ENCODE results near the gene SYT15.
"Not testable (repeated sequence)": the region's sequence is repeated elsewhere in the genome, so short reads cannot be mapped to it uniquely, and the experiment has no call there.

Gene SYT15

DNA sequence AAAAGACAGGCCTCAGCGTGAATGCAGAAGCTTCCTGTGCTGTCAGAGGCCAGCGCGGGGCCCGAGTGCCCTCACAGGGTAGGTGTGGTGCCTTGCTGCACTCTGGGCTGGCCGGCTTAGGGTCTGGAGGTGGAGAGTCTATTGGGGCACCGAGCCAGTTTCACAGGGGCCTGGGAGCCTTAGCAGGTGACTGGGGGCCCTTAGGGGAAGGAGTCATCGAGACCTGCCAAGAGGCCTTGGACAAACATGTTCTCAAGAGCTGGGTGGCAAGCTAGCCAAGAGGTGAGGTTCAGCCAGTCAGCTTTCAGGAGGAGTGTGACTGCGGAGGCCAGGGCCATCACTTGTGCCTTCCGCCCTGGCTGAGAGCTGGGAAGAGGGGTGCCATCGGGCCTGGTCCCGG lies 3.6 kb downstream of the SYT15 start:
- H3K27me3 ChIP-seq (ENCODE audit: control insufficient read depth, insufficient read depth, low read length); H3K9me3 ChIP-seq (ENCODE audit: control insufficient read depth, insufficient read depth, low read length); H3K36me3 ChIP-seq (ENCODE audit: control insufficient read depth, insufficient read depth, low read length); H3K9ac ChIP-seq (ENCODE audit: low read depth, low read length); H3K27ac ChIP-seq (ENCODE audit: low read depth, low read length); H3K4me1 ChIP-seq (ENCODE audit: control insufficient read depth, insufficient read depth, low read length); H3K4me3 ChIP-seq (ENCODE audit: low read depth, low read length): not testable (repeated sequence)

GRCh38 chr10:46584196-46584595 lies 5.3 kb downstream of the SYT15 start:
- H3K36me3 ChIP-seq (ENCODE audit: control insufficient read depth, insufficient read depth, low read length); H3K27ac ChIP-seq (ENCODE audit: low read depth, low read length); H3K9ac ChIP-seq (ENCODE audit: low read depth, low read length): not testable (repeated sequence)

GRCh38 chr10:46585246-46585645 lies 6.3 kb downstream of the SYT15 start:
- H3K9me3 ChIP-seq (ENCODE audit: control insufficient read depth, insufficient read depth, low read length); H3K4me1 ChIP-seq (ENCODE audit: control insufficient read depth, insufficient read depth, low read length); H3K36me3 ChIP-seq (ENCODE audit: control insufficient read depth, insufficient read depth, low read length); H3K27me3 ChIP-seq (ENCODE audit: control insufficient read depth, insufficient read depth, low read length); H3K4me3 ChIP-seq (ENCODE audit: low read depth, low read length); H3K27ac ChIP-seq (ENCODE audit: low read depth, low read length); H3K9ac ChIP-seq (ENCODE audit: low read depth, low read length): not testable (repeated sequence)

More at GRCh38 chr10:46584196-46584595, 5.3 kb downstream of the SYT15 start:
- not testable (repeated sequence) for H3K4me3 ChIP-seq (ENCODE audit: low read depth, low read length); H3K27me3 ChIP-seq (ENCODE audit: control insufficient read depth, insufficient read depth, low read length); H3K4me1 ChIP-seq (ENCODE audit: control insufficient read depth, insufficient read depth, low read length); H3K9me3 ChIP-seq (ENCODE audit: control insufficient read depth, insufficient read depth, low read length)

- H3K27ac ChIP-seq (ENCODE audit: low read depth, low read length); H3K36me3 ChIP-seq (ENCODE audit: control insufficient read depth, insufficient read depth, low read length); H3K4me3 ChIP-seq (ENCODE audit: low read depth, low read length); H3K9me3 ChIP-seq (ENCODE audit: control insufficient read depth, insufficient read depth, low read length); H3K27me3 ChIP-seq (ENCODE audit: control insufficient read depth, insufficient read depth, low read length); H3K4me1 ChIP-seq (ENCODE audit: control insufficient read depth, insufficient read depth, low read length); H3K9ac ChIP-seq (ENCODE audit: low read depth, low read length): not testable (repeated sequence)
These were observed 8.6 kb downstream of the SYT15 start for GRCh38 chr10:46587546-46587945.

DNA sequence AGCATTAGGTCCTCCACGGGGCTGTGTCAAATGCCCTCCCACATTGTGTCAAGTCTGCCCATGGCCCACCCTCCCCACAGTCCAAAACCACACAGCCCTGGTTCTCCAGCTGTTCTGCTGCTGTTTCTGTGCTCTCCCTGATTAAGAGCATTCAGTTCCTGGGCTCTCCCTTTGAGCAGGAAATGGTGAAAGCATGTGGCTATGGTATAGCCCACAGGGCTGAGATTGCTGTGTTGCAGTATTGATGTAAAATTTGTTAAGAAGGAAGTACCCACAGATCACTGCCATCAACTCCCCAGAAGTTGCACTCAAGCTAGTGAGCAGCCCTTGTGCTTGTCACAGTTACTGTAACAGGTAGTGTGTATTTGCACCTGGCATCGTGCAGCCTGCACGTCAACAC lies 9.3 kb downstream of the SYT15 start:
- H3K27ac ChIP-seq (ENCODE audit: low read depth, low read length); H3K27me3 ChIP-seq (ENCODE audit: control insufficient read depth, insufficient read depth, low read length); H3K9me3 ChIP-seq (ENCODE audit: control insufficient read depth, insufficient read depth, low read length); H3K36me3 ChIP-seq (ENCODE audit: control insufficient read depth, insufficient read depth, low read length); H3K9ac ChIP-seq (ENCODE audit: low read depth, low read length); H3K4me3 ChIP-seq (ENCODE audit: low read depth, low read length); H3K4me1 ChIP-seq (ENCODE audit: control insufficient read depth, insufficient read depth, low read length): not testable (repeated sequence)

DNA sequence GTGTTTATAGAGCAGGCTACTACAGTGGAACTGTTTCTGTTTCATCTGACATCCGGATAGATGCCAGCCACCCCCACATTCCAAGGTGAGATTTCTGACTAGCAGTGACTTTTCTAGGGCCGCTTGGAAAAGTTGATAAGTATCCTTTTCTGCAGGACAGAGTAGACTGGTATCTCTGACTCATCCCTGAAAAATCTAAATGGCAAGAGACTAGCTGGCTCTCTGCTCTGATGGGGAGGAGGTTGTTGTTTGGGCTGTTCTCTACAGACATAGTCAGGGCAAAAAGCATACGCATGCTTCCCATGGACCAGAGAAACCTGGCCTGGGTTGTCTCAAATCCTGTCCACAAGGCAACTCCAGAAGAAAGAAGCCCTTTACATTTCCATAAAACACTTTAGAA lies 10.7 kb downstream of the SYT15 start:
- not testable (repeated sequence) for H3K36me3 ChIP-seq (ENCODE audit: control insufficient read depth, insufficient read depth, low read length); H3K27me3 ChIP-seq (ENCODE audit: control insufficient read depth, insufficient read depth, low read length); H3K4me3 ChIP-seq (ENCODE audit: low read depth, low read length); H3K27ac ChIP-seq (ENCODE audit: low read depth, low read length); H3K4me1 ChIP-seq (ENCODE audit: control insufficient read depth, insufficient read depth, low read length); H3K9ac ChIP-seq (ENCODE audit: low read depth, low read length); H3K9me3 ChIP-seq (ENCODE audit: control insufficient read depth, insufficient read depth, low read length)

- not testable (repeated sequence) for H3K4me3 ChIP-seq (ENCODE audit: low read depth, low read length); H3K27ac ChIP-seq (ENCODE audit: low read depth, low read length); H3K9ac ChIP-seq (ENCODE audit: low read depth, low read length); H3K4me1 ChIP-seq (ENCODE audit: control insufficient read depth, insufficient read depth, low read length); H3K36me3 ChIP-seq (ENCODE audit: control insufficient read depth, insufficient read depth, low read length); H3K27me3 ChIP-seq (ENCODE audit: control insufficient read depth, insufficient read depth, low read length); H3K9me3 ChIP-seq (ENCODE audit: control insufficient read depth, insufficient read depth, low read length)
These were observed 12.1 kb downstream of the SYT15 start for GRCh38 chr10:46591053-46591452.

DNA sequence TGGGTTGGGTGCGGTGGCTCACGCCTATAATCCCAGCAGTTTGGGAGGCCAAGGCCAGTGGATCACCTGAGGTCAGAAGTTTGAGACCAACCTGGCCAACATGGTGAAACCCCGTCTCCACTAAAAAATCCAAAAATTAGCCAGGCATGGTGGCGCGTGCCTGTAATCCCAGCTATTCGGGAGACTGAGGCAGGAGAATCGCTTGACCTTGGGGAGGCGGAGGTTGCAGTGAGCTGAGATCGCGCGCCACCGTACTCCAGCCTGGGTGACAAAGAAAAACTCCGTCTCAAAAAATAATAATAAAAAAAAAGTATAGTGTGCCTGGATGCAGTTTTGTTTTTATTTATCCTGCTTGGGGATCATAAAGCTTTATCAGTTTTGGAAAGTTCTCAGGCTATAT lies 14.4 kb downstream of the SYT15 start:
- H3K27ac ChIP-seq (ENCODE audit: low read depth, low read length); H3K36me3 ChIP-seq (ENCODE audit: control insufficient read depth, insufficient read depth, low read length); H3K4me3 ChIP-seq (ENCODE audit: low read depth, low read length); H3K9ac ChIP-seq (ENCODE audit: low read depth, low read length); H3K9me3 ChIP-seq (ENCODE audit: control insufficient read depth, insufficient read depth, low read length); H3K4me1 ChIP-seq (ENCODE audit: control insufficient read depth, insufficient read depth, low read length); H3K27me3 ChIP-seq (ENCODE audit: control insufficient read depth, insufficient read depth, low read length): not testable (repeated sequence)

- H3K4me1 ChIP-seq (ENCODE audit: control insufficient read depth, insufficient read depth, low read length); H3K27me3 ChIP-seq (ENCODE audit: control insufficient read depth, insufficient read depth, low read length); H3K36me3 ChIP-seq (ENCODE audit: control insufficient read depth, insufficient read depth, low read length); H3K27ac ChIP-seq (ENCODE audit: low read depth, low read length); H3K4me3 ChIP-seq (ENCODE audit: low read depth, low read length); H3K9me3 ChIP-seq (ENCODE audit: control insufficient read depth, insufficient read depth, low read length); H3K9ac ChIP-seq (ENCODE audit: low read depth, low read length): not testable (repeated sequence)
These were observed 15.6 kb downstream of the SYT15 start for GRCh38 chr10:46594453-46595063.

DNA sequence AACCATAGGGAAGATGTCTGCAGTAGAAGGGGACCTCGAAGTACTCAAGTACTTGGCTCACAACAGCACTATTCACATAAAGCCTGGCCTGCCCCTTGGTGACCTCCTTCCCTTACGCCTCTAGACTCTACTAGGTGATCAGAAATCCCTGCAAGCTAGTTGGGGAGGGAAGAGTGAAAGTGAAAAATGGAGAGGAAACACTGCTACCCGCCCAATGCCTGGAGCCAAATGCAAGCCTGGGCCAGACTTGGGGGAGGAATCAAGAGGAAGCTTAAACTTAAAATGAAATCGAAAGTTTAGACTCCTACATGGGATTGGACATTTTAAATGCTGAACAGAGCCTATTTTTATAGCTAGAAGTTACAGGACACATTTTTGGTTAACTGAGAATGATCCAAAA lies 17.6 kb downstream of the SYT15 start:
- not testable (repeated sequence) for H3K27me3 ChIP-seq (ENCODE audit: control insufficient read depth, insufficient read depth, low read length); H3K4me3 ChIP-seq (ENCODE audit: low read depth, low read length); H3K27ac ChIP-seq (ENCODE audit: low read depth, low read length); H3K36me3 ChIP-seq (ENCODE audit: control insufficient read depth, insufficient read depth, low read length); H3K9me3 ChIP-seq (ENCODE audit: control insufficient read depth, insufficient read depth, low read length); H3K4me1 ChIP-seq (ENCODE audit: control insufficient read depth, insufficient read depth, low read length); H3K9ac ChIP-seq (ENCODE audit: low read depth, low read length)

DNA sequence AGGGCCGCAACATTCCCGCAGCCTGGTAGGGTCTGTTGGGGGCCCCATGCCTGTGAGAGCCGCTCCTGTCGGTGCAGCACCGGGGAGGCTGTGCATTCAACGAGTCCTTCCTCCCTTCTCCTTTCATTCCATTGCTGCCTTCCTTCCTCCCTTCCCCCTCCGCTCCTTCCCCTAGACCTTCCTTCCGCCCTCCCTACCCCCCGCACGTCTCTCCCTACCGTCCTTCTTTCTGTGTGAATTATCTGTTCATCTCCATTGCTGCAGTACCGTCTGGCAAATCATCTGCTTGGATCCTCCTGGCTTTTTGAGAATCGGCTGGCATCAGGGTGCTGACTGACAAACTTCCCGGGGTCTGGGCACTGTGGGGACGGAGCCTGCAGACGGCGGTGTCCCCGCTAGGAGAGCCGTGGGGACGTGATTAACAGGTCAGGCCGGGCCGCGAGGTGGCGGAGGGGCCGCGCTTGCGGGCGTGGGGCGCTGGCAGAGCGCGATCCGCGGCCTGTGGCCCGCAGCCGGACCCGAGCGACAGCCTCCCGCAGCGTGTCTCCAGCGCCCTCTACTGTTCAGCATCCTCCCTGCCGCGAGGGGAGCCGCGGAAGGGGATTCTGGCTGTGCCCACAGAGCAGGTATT lies 18.8 kb downstream of the SYT15 start:
- H3K9ac ChIP-seq (ENCODE audit: low read depth, low read length); H3K27me3 ChIP-seq (ENCODE audit: control insufficient read depth, insufficient read depth, low read length); H3K27ac ChIP-seq (ENCODE audit: low read depth, low read length); H3K9me3 ChIP-seq (ENCODE audit: control insufficient read depth, insufficient read depth, low read length); H3K36me3 ChIP-seq (ENCODE audit: control insufficient read depth, insufficient read depth, low read length); H3K4me1 ChIP-seq (ENCODE audit: control insufficient read depth, insufficient read depth, low read length): not testable (repeated sequence)
- peak overlapping the region; percentile 45; the same call in 1 of the 2 replicates for H3K4me3 ChIP-seq (ENCODE audit: low read depth, low read length)

DNA sequence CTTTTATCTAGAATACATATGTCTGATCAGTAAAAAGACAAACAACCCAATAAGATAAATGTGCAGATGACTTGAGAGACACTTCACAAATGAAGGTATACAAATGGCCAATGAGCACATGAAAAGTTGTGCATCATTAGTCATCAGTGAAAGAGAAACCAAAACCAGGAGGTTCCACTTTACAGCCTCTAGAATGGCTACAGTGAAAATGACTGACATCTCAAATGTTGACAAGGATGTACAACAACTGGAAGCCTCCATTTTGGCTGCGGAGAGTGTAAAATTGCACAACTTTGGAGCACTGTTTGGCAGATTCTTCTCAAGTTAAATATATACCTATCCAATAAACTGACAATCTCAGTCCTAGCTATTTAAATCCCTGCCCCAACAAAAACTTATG lies 21.6 kb downstream of the SYT15 start:
- not testable (repeated sequence) for H3K9me3 ChIP-seq (ENCODE audit: control insufficient read depth, insufficient read depth, low read length); H3K27ac ChIP-seq (ENCODE audit: low read depth, low read length); H3K27me3 ChIP-seq (ENCODE audit: control insufficient read depth, insufficient read depth, low read length); H3K4me1 ChIP-seq (ENCODE audit: control insufficient read depth, insufficient read depth, low read length); H3K9ac ChIP-seq (ENCODE audit: low read depth, low read length); H3K36me3 ChIP-seq (ENCODE audit: control insufficient read depth, insufficient read depth, low read length); H3K4me3 ChIP-seq (ENCODE audit: low read depth, low read length)
